K562 (cell line): ENCODE results near the gene PDE8B. TPM values are rescaled to one million over a fixed set of nuclear protein-coding genes. Genes with fewer than 3 reads are reported as not detected.

ENCODE experiments used
- ATAC-seq: fragments of 200-7000 bp; cut with Tn5 transposase; 3 replicates; pipeline ENCODE4 v1.9.1; 2020; ENCODE audit warnings: moderate library complexity
- BruUV-seq: library from RNA; stranded (reverse); fragments of 400-500 nt; replicated peaks from 2 replicates; lab custom pipeline; 2021; lab: Mats Ljungman, UMichigan
- CTCF ChIA-PET: fragments of 300-600 bp; formaldehyde crosslinking; extraction: SDS; loops from one replicate; lab custom pipeline; 2021; ENCODE audit warnings: low intra/inter-chr PET ratio; lab: Yijun Ruan, JAX
- POLR2A ChIA-PET: fragments of 300-600, 350-650 bp; sonication (Branson Sonifier 250); formaldehyde crosslinking; extraction: SDS; loops from one replicate; lab custom pipeline; 2021; ENCODE audit warnings: antibody characterized with exemption, inconsistent platforms; lab: Yijun Ruan, JAX
- DNase-seq, 4 experiments: peaks; one replicate each; pipeline versions ENCODE4 v3.0.0 to v3.0.0-alpha.2; 2011 to 2018; ENCODE audit warnings: low spot score in 3 of 4, mixed read lengths in 3 of 4; ENCODE audit errors: extremely low read depth in 1 of 4
- FAIRE-seq: peaks from 2 replicates; lab custom pipeline; 2011; peaks lifted over from hg19 to GRCh38; lab: Jason Lieb, UNC
- H2AFZ ChIP-seq: 2 replicates; pipeline ENCODE4 v1.6.0; 2011; ENCODE audit warnings: low read depth, low read length, control low read depth, inconsistent platforms
- H3K27ac ChIP-seq: fragments of 200-600 bp; 3 replicates; pipeline ENCODE4 v1.8.0; 2011; ENCODE audit warnings: low read depth, mild to moderate bottlenecking, control low read depth, inconsistent platforms, low read length, moderate library complexity, mixed read lengths; ENCODE audit errors: extremely low read depth
- H3K27me3 ChIP-seq, 2 experiments: fragments of 300-600 bp in 1 of 2; 2 replicates in 1 of 2; 3 replicates in 1 of 2; pipeline versions ENCODE4 v1.6.0 to v1.8.0; 2011; ENCODE audit warnings: inconsistent platforms in 2 of 2, low read length in 2 of 2, mild to moderate bottlenecking in 1 of 2, mixed read lengths in 1 of 2, moderate library complexity in 1 of 2; ENCODE audit not compliant: control insufficient read depth in 2 of 2, insufficient read depth in 2 of 2
- H3K36me3 ChIP-seq: fragments of 300-600 bp; 3 replicates; pipeline ENCODE4 v1.8.0; 2011; ENCODE audit warnings: mild to moderate bottlenecking, low read length, inconsistent platforms; ENCODE audit not compliant: control insufficient read depth, insufficient read depth
- H3K4me1 ChIP-seq, 2 experiments: fragments of 200-600 bp in 1 of 2; replicated peaks in 1 of 2; 2 replicates in 1 of 2; 3 replicates in 1 of 2; pipeline versions ENCODE4 v1.5.1 to v1.8.0; 2011; ENCODE audit warnings: inconsistent platforms in 2 of 2, low read length in 2 of 2, mild to moderate bottlenecking in 1 of 2, mixed read lengths in 1 of 2, moderate library complexity in 1 of 2; ENCODE audit not compliant: control insufficient read depth in 2 of 2, insufficient read depth in 2 of 2
- H3K4me2 ChIP-seq: 2 replicates; pipeline ENCODE4 v1.6.1; 2011; ENCODE audit warnings: low read length, control low read depth, inconsistent platforms, mixed read lengths; ENCODE audit not compliant: insufficient read depth
- H3K4me3 ChIP-seq: fragments of 200-600 bp; sonication (generic), shearing (Covaris generic); 2 replicates; pipeline ENCODE4 v1.5.1; 2016; ENCODE audit warnings: control low read depth, inconsistent platforms
- H3K79me2 ChIP-seq: fragments of 200-600 bp; 3 replicates; pipeline ENCODE4 v1.8.0; 2011; ENCODE audit warnings: low read length, inconsistent platforms; ENCODE audit not compliant: control insufficient read depth, insufficient read depth
- H3K9ac ChIP-seq, 2 experiments: 2 replicates each; pipeline versions ENCODE4 v1.6.0 to v1.6.1; 2011; ENCODE audit warnings: low read depth in 2 of 2, low read length in 2 of 2, control low read depth in 1 of 2, inconsistent platforms in 1 of 2, mild to moderate bottlenecking in 1 of 2, mixed read lengths in 1 of 2; ENCODE audit not compliant: insufficient read depth in 1 of 2
- H3K9me1 ChIP-seq: one replicate; pipeline ENCODE4 v1.6.0; 2011; ENCODE audit warnings: inconsistent platforms, mild to moderate bottlenecking, low read length, moderate library complexity; ENCODE audit not compliant: control insufficient read depth, insufficient read depth
- H3K9me3 ChIP-seq: replicated peaks from 2 replicates; pipeline ENCODE4 v1.5.1; 2011; ENCODE audit warnings: low read depth, low read length, inconsistent platforms; ENCODE audit not compliant: control insufficient read depth, insufficient read depth
- H4K20me1 ChIP-seq: replicated peaks from 2 replicates; pipeline ENCODE4 v1.6.1; 2011; ENCODE audit warnings: low read length, inconsistent platforms, mixed read lengths; ENCODE audit not compliant: control insufficient read depth, insufficient read depth
- CEBPZ ChIP-seq: fragments of 150-350 bp; IDR thresholded peaks from 2 replicates; pipeline ENCODE4 v1.6.1; 2014; ENCODE audit warnings: low read depth, mild to moderate bottlenecking, low read length, borderline replicate concordance
- CTBP1 ChIP-seq: fragments of 450-650 bp; IDR thresholded peaks from 2 replicates; pipeline ENCODE4 v1.6.1; 2016; ENCODE audit warnings: borderline replicate concordance
- KLF1 ChIP-seq: fragments of 450-650 bp; IDR thresholded peaks from 2 replicates; pipeline ENCODE4 v1.6.1; 2016; ENCODE audit warnings: missing genetic modification characterization, missing compliant biosample characterization
- MYBL2 ChIP-seq, 2 experiments: fragments of 450-650 bp in 1 of 2; sonication (generic) in 1 of 2; formaldehyde crosslinking in 1 of 2; IDR thresholded peaks; 2 replicates each; pipeline versions ENCODE4 v1.6.1 to v1.8.1; 2017 to 2022; ENCODE audit warnings: borderline replicate concordance in 1 of 2, inconsistent platforms in 1 of 2, low read depth in 1 of 2, mild to moderate bottlenecking in 1 of 2, missing genetic modification reagents in 1 of 2, moderate library complexity in 1 of 2
- NCOR1 ChIP-seq: fragments of 450-650 bp; IDR thresholded peaks from 2 replicates; pipeline ENCODE4 v1.6.1; 2016; ENCODE audit warnings: mild to moderate bottlenecking, moderate library complexity
- NELFE ChIP-seq: IDR thresholded peaks from 2 replicates; pipeline ENCODE4 v1.6.1; 2011; ENCODE audit warnings: mild to moderate bottlenecking; ENCODE audit not compliant: insufficient read depth, insufficient read length
- SFPQ ChIP-seq: fragments of 200-400 bp; formaldehyde crosslinking; IDR thresholded peaks from 2 replicates; pipeline ENCODE4 v1.6.1; 2017; ENCODE audit warnings: mild to moderate bottlenecking, low read depth, low read length, moderate library complexity
- SMARCA5 ChIP-seq: fragments of 450-650 bp; IDR thresholded peaks from 2 replicates; pipeline ENCODE4 v1.6.1; 2016
- SMARCB1 ChIP-seq: IDR thresholded peaks from 2 replicates; pipeline ENCODE4 v1.6.1; 2011; ENCODE audit warnings: improper control_type of control experiment, low read depth; ENCODE audit not compliant: insufficient read length
- TAF9B ChIP-seq: fragments of 450-650 bp; IDR thresholded peaks from 2 replicates; pipeline ENCODE4 v1.6.1; 2018; ENCODE audit warnings: mild to moderate bottlenecking; ENCODE audit not compliant: partially characterized antibody
- ZKSCAN8 ChIP-seq: fragments of 200-800 bp; sonication (Bioruptor generic); IDR thresholded peaks from 2 replicates; pipeline ENCODE4 v1.6.1; 2016; ENCODE audit warnings: missing genetic modification characterization, missing compliant biosample characterization
- ZNF444 ChIP-seq: fragments of 250-450 bp; sonication (Bioruptor Pico); IDR thresholded peaks from 2 replicates; pipeline ENCODE4 v1.4.0; 2020; ENCODE audit warnings: mild to moderate bottlenecking, moderate library complexity
- WGBS: fragments of 100-300 bp; shearing (Covaris generic); methylation state at CpG from one replicate; pipeline ENCODE4 v1.1.6; 2016; ENCODE audit warnings: low coverage, mixed read lengths; ENCODE audit not compliant: insufficient coverage; ENCODE audit errors: missing lambda C conversion rate; 5-methylcytosine and 5-hydroxymethylcytosine counted together
- in situ Hi-C: fragments of 300-500 bp; cut with MboI; formaldehyde crosslinking; loops from 4 replicates; pipeline ENCODE4 v1.15.0; 2018; ENCODE audit warnings: inconsistent platforms, mixed read lengths
- intact Hi-C: fragments of 100-400 bp; cut with micrococcal nuclease; formaldehyde crosslinking; loops from 2 replicates; pipeline ENCODE4 v1.14.2; 2022
- polyA plus RNA-seq, 8 experiments: library from polyadenylated mRNA; depleted of rRNA in 4 of 8; stranded (reverse) in 5 of 8; unstranded in 3 of 8; fragments of >200 nt; fragmentation: Nextera tagmentation in 2 of 8; fragmentation: Illumina TruSeq in 1 of 8; extraction: Ambion mirVana in 2 of 8; extraction: Trizol in 1 of 8; gene quantifications; 2 replicates each; pipeline versions ENCODE4 v1.2.1 to v1.2.3, GENCODE V29; 2011 to 2014; ENCODE audit warnings: inconsistent platforms in 1 of 8, missing spikeins in 1 of 8
- total RNA-seq, 7 experiments: library from RNA; depleted of rRNA in 6 of 7; stranded (reverse); fragments of >200 nt in 6 of 7; fragmentation: Illumina TruSeq in 2 of 7; extraction: Trizol in 2 of 7; gene quantifications; 2 replicates each; pipeline versions ENCODE4 v1.2.1 to v1.2.3, GENCODE V29; 2011 to 2021; ENCODE audit warnings: low replicate concordance in 1 of 7

PDE8B gene
- total and polyA plus RNA-seq, 9 of the 15 experiments (the other 6 are each of a cell fraction or from before 2014, with no cell fraction given): 0.15 to 0.28 TPM; not detected in 7

DNA sequence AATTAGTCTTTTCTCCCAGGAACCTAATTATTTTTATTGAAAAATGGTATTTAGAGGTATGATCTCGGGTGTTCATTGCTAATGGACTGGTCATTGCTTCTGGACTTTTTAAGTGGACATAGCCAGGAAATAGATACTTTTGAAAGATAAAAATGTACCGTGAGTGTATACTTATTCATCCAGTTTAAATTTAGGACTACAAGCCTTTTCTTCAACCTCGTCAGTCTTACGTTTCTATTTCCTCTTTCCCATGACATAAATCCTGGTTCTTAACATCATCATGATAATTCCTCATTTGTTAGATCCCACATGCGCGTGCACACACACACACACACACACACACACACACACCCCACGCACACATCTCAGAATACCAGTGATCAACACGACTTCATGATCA is 15.1 kb downstream of the PDE8B start:
- Histone ChIP-seq H4K20me1 (0 out of 2 replicates have a peak, but pooled peaks cover 4% of the 10 kb centered on the region), H3K79me2 (no peaks in the 10 kb centered on the region), H3K9me1 (no peaks in the 10 kb centered on the region), H3K4me2 (no peak overlapping the region), H3K27me3 (peaks cover 0 to 14% of the 10 kb centered on the region in 2 experiments; a peak in 2 of 5 replicates), H3K9ac (no peak overlapping the region), H3K9me3 (no peaks in the 10 kb centered on the region), H3K4me1 (no peaks in the 10 kb centered on the region), H3K4me3 (no peak overlapping the region), H3K36me3 (no peaks in the 10 kb centered on the region), H3K27ac (no peak overlapping the region), H2AFZ (no peak overlapping the region)
- intact Hi-C loops: no loop called here
- TF ChIP-seq NELFE (no peak), SMARCA5 (no peak), CTBP1 (no peak), CEBPZ (no peak), TAF9B (no peak), ZNF444 (CRISPR knock-in tag) (no peak), MYBL2 (IDR thresholded peaks at IDR 0.05; ENCODE audit: low read depth) (no peak), MYBL2 (CRISPR knock-in tag; IDR thresholded peaks at IDR 0.05; ENCODE audit: borderline replicate concordance) (no peak), ZKSCAN8 (CRISPR knock-in tag) (no peak), SFPQ (no peak), KLF1 (tag) (no peak), NCOR1 (no peak), SMARCB1 (no peak)
- ATAC-seq (no peak), FAIRE-seq (no peak), DNase-seq (no peak)
- WGBS: 12% methylated on average over 7 of the region's 8 CpGs
- BruUV-seq: no TSS peak
- ChIA-PET CTCF (no interaction called here), POLR2A (no interaction called here)
- in situ Hi-C loops: no loop called here
